Vagina (tissue), 2 donors: ENCODE measurements around the gene VAMP7. TPM values are rescaled to one million over a fixed set of nuclear protein-coding genes. Genes with fewer than 3 reads are reported as not detected.
A peak's percentile ranks its signal among the peaks of the same experiment; 100 is the strongest.

Experiments
- DNase-seq, 2 donors: peaks; one replicate each; pipeline ENCODE4 v3.0.0-alpha.2; 2017; ENCODE audit errors: extremely low spot score in 2 of 2
- H3K27ac ChIP-seq: fragments of 200-600 bp; sonication (generic); one replicate; pipeline ENCODE4 v1.5.1; 2019
- H3K27me3 ChIP-seq: fragments of 200-600 bp; sonication (generic); one replicate; pipeline ENCODE4 v1.5.1; 2019
- H3K36me3 ChIP-seq, 2 donors: fragments of 200-600 bp; sonication (generic); one replicate each; pipeline ENCODE4 v1.5.1; 2017 to 2019
- H3K4me1 ChIP-seq: fragments of 200-600 bp; sonication (generic); one replicate; pipeline ENCODE4 v1.5.1; 2019
- H3K4me3 ChIP-seq, 2 donors: fragments of 200-600 bp; sonication (generic); 1 replicate in 1 of 2; 2 replicates in 1 of 2; pipeline ENCODE4 v1.5.1; 2016 to 2019
- H3K9me3 ChIP-seq: fragments of 200-600 bp; sonication (generic); one replicate; pipeline ENCODE4 v1.5.1; 2019
- CTCF ChIP-seq, 3 experiments: fragments of 450-650 bp in 2 of 3; fragments of 200-600 bp in 1 of 3; sonication (generic) in 1 of 3; IDR thresholded peaks; one replicate each; pipeline ENCODE4 v1.5.1; 2017 to 2019; ENCODE audit warnings: antibody characterized with exemption in 3 of 3, mild to moderate bottlenecking in 2 of 3, moderate library complexity in 2 of 3
- POLR2A ChIP-seq, 2 donors: fragments of 450-650 bp; IDR thresholded peaks; one replicate each; pipeline ENCODE4 v1.6.1; 2017; ENCODE audit warnings: antibody characterized with exemption in 2 of 2, mild to moderate bottlenecking in 2 of 2, moderate library complexity in 2 of 2
- POLR2AphosphoS5 ChIP-seq, 2 donors: sonication (generic); formaldehyde crosslinking; IDR thresholded peaks; one replicate each; pipeline ENCODE4 v1.9.0; 2017; ENCODE audit warnings: antibody characterized with exemption in 2 of 2, mild to moderate bottlenecking in 2 of 2, low read depth in 1 of 2; ENCODE audit not compliant: insufficient read depth in 1 of 2
- intact Hi-C: fragments of 100-400 bp; cut with DNase I; formaldehyde crosslinking; loops from one replicate; pipeline ENCODE4 v1.15.1; 2023
- total RNA-seq: library from RNA; depleted of rRNA; stranded (reverse); fragments of >200 nt; gene quantifications from one replicate; pipeline ENCODE4 v1.2.3, GENCODE V29; 2016

Gene VAMP7
- total RNA-seq, 1 donor from 2014 or later: 22.3 TPM

- no peak overlapping the region for H3K27ac ChIP-seq
- peak overlapping the region in 1 of 2 donors; percentile 5 for H3K4me3 ChIP-seq
- intact Hi-C loops: no loop called here
- DNase-seq: no peak
- no peaks in the 10 kb centered on the region for H3K9me3 ChIP-seq
- no peak for TF ChIP-seq POLR2A (IDR thresholded peaks at IDR 0.05)
- no peak for TF ChIP-seq CTCF (IDR thresholded peaks at IDR 0.05)
- no peaks in the 10 kb centered on the region for H3K4me1 ChIP-seq
- H3K27me3 ChIP-seq: no peaks in the 10 kb centered on the region
- H3K36me3 ChIP-seq: no peaks in the 10 kb centered on the region
Measured at GRCh38 chrX:155874571-155875244, 6.4 kb upstream of the VAMP7 start.

DNA sequence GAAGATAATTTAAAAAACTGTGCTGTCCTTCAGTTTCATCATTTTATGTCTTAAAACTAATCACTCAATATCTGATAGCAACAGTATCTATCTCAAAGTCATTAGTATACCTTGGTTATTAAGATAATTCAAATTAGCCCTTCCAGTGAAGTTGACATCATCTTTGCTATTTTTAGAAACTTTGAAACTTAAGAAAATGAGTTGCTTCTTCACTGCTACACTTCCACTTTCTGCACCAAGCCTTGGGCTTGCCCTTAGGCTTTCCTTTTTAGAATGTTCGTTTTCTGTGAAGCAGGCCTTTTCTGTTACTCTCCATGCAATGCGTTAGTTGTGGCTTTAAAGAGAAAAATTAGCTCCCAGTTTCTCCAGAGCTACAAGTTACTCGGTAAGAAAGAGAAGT, 4.4 kb upstream of the VAMP7 start:
- H3K27me3 ChIP-seq: no peaks in the 10 kb centered on the region
- TF ChIP-seq POLR2AphosphoS5 (IDR thresholded peaks at IDR 0.05; ENCODE audit: insufficient read depth in 1 of 2, low read depth in 1 of 2): no peak
- no peak for TF ChIP-seq POLR2A (IDR thresholded peaks at IDR 0.05)
- no peak for TF ChIP-seq CTCF (IDR thresholded peaks at IDR 0.05)
- H3K9me3 ChIP-seq: no peaks in the 10 kb centered on the region
- no peaks in the 10 kb centered on the region for H3K36me3 ChIP-seq
- no peak overlapping the region for H3K27ac ChIP-seq
- H3K4me1 ChIP-seq: no peaks in the 10 kb centered on the region
- no peak for DNase-seq
- no peak overlapping the region for H3K4me3 ChIP-seq
- intact Hi-C loops: no loop called here

- no peak overlapping the region for H3K27ac ChIP-seq
- H3K9me3 ChIP-seq: no peaks in the 10 kb centered on the region
- no peak overlapping the region for H3K4me3 ChIP-seq
- TF ChIP-seq POLR2A (IDR thresholded peaks at IDR 0.05) (no peak), POLR2AphosphoS5 (IDR thresholded peaks at IDR 0.05; ENCODE audit: insufficient read depth in 1 of 2, low read depth in 1 of 2) (no peak), CTCF (IDR thresholded peaks at IDR 0.05) (no peak)
- no peaks in the 10 kb centered on the region for H3K27me3 ChIP-seq
- no peaks in the 10 kb centered on the region for H3K36me3 ChIP-seq
- peaks cover 2% of the 10 kb centered on the region for H3K4me1 ChIP-seq
- no peak for DNase-seq
- intact Hi-C loops: no loop called here
Measured at GRCh38 chrX:155877288-155877687, 3.9 kb upstream of the VAMP7 start.

- H3K9me3 ChIP-seq: no peaks in the 10 kb centered on the region
- intact Hi-C loops: no loop called here
- H3K27ac ChIP-seq: peak overlapping the region; percentile 17
- H3K4me1 ChIP-seq: peaks cover 7% of the 10 kb centered on the region
- H3K36me3 ChIP-seq: no peaks in the 10 kb centered on the region
- no peaks in the 10 kb centered on the region for H3K27me3 ChIP-seq
- DNase-seq: no peak
- no peak for TF ChIP-seq CTCF (IDR thresholded peaks at IDR 0.05)
- TF ChIP-seq POLR2A (IDR thresholded peaks at IDR 0.05): no peak
- TF ChIP-seq POLR2AphosphoS5 (IDR thresholded peaks at IDR 0.05; ENCODE audit: insufficient read depth in 1 of 2, low read depth in 1 of 2): no peak
- peak overlapping the region; percentile 62 to 77 for H3K4me3 ChIP-seq
Measured at GRCh38 chrX:155880586-155881157, 473 bp upstream of the VAMP7 start.

- intact Hi-C loops: no loop called here
- TF ChIP-seq POLR2AphosphoS5 (IDR thresholded peaks at IDR 0.05; ENCODE audit: insufficient read depth in 1 of 2, low read depth in 1 of 2) (no peak), CTCF (IDR thresholded peaks at IDR 0.05) (no peak), POLR2A (IDR thresholded peaks at IDR 0.05) (no peak)
Measured at GRCh38 chrX:155886409-155886808, 5.3 kb downstream of the VAMP7 start.

More at GRCh38 chrX:155886409-155886808, 5.3 kb downstream of the VAMP7 start:
- Histone ChIP-seq H3K27ac (no peak overlapping the region), H3K27me3 (no peaks in the 10 kb centered on the region), H3K4me3 (no peak overlapping the region), H3K4me1 (peaks cover 15% of the 10 kb centered on the region), H3K9me3 (no peaks in the 10 kb centered on the region), H3K36me3 (no peaks in the 10 kb centered on the region)
- no peak for DNase-seq
